HPDE6-E6E7 (cell line): ENCODE measurements around the gene DTX1.
"Not testable (repeated sequence)": the region's sequence is repeated elsewhere in the genome, so short reads cannot be mapped to it uniquely, and the experiment has no call there.

ENCODE experiments used
- DNase-seq: peaks from one replicate; pipeline ENCODE4 v3.0.0; 2011; ENCODE audit warnings: missing footprints; ENCODE audit errors: extremely low spot score

The DTX1 gene

GRCh38 chr12:113114447-113115178 lies 58.1 kb downstream of the DTX1 start:
- DNase-seq = no peak

GRCh38 chr12:113115455-113116126 lies 59.1 kb downstream of the DTX1 start:
- no peak for DNase-seq

DNA sequence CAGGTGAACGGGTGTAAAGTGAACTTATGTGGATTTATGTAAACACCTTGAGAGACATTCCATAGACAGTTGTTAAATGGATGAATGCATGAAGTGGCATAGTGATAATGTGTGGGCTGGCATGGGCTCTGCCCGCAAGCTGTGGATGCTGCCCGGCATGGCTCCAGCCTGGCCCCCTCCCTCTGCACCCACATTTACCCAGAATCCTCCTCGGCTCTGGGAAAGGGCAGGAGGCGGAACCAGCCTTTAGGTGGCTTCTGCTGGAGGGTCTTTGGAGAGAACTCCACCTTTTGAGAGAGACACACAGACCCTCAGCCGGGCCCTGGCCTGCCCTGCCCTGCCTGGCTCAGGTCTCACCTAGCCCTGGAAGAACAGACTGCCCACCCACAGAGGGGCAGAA lies 60.3 kb downstream of the DTX1 start:
- no peak for DNase-seq

GRCh38 chr12:113117684-113118083 lies 61.2 kb downstream of the DTX1 start:
- DNase-seq = not testable (repeated sequence)

DNA sequence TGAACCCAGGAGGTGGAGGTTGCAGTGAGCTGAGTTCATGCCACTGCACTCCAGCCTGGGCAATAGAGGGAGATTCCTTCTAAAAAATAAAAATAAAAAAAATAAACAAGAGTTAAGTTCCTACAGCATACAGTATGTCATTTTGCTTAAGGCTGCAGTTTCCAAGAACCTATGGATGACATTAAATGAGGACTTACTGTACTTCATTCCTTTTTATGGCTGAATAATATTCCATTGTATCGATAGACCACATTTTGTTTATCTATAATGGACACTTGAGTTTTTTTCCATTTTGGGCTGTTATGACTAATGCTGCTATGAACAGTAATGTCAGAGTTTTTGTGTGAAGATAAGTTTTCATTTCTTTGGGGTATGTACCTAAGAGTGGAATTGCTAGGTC lies 61.6 kb downstream of the DTX1 start:
- no peak for DNase-seq

- DNase-seq = no peak
Measured at GRCh38 chr12:113119980-113120669, 63.6 kb downstream of the DTX1 start.

DNA sequence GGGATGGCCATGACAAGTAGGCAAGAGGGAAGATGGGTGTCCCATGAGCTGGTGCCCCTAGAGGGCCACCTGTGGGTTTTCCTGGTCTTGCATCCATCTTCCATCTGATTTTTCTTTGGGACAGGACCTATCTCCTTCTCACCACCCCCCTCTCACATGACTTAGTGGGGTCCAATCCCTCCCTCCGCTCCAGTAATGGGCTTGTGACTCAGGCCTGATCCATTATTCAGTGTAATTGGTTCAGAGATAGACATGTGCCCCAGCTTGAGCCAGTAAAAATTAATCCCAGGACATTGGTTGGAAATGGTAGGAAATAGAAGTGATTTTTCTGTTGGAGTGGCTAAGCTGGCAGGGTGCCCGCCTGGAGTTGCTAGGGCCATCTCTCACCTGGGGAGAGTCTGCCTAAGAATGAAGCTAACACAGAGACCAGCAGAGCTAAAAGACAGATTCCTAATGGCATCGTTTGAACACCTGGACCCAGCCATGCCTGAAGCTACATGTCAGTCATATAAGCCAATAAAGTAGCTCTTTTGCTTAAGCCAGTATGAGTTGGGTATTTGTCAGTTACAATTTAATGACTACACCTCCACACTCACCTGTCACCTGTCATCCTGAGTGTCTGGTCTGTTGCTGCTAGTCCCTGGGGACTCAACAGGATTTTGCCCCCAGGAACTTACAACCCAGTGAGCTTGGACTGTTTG lies 64.3 kb downstream of the DTX1 start:
- DNase-seq = no peak

DNA sequence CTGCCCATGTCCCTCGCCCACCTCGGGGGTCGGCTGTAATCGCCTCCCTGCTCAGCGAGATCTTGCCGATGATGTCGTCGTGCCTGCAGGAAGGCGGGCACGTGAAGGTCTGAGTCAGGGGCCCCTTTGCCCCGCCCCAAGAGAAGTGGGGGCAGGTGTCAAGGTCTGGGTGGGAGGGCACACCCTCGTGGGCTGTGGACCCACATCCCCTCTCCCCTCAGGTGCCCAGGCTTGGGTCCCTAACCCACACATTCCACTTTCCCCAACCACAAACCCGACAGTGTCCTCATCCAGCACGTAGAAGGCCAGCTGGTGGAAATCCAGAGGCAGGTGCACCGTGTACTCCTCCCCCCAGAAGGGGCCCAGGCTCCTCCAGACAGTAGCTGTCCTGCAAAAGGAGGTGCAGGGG lies 71.3 kb downstream of the DTX1 start:
- no peak for DNase-seq

- no peak for DNase-seq
Measured at GRCh38 chr12:113128802-113129663, 72.5 kb downstream of the DTX1 start.

- no peak for DNase-seq
Measured at GRCh38 chr12:113129664-113130456, 73.3 kb downstream of the DTX1 start.

GRCh38 chr12:113130457-113131135 lies 74.1 kb downstream of the DTX1 start:
- no peak for DNase-seq

DNA sequence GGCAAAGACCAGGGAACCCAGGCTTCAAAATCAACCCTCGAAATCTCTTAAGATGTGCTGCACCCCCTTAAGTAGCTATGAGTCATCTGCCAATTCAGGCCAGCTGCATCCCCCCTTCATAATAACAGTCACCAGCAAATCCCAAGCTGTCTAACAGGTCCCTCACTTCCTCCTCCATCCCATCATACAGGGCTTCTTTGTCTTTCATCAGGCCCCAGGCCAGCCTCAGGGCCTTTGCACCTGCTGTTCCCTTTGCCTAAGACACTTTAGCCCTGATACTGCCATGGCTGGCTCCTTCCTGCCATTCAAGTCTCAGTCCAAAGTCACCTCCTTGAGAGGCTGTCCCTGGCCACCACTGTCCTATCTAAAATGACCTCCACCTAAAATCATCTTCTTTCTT lies 75.0 kb downstream of the DTX1 start:
- DNase-seq = no peak

DNA sequence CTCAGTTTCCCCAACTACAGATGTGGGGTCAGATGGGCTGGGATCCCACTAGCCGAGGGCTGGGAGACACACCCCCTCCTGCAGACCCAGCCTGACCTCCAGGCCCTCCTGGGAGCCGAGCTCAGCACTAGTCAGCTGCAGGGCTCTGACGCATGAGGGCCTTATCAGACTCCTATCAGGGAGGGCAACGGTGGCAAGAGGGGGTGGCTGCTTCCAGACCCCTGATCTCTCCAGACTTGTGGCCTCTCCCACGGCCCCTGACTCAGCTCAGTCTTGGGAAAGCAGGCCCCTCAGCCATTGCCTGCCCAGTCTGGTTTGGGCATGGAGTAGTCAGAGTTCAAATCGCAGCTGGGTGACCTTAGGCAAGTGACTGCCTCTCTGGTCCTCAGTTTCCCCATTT lies 76.5 kb downstream of the DTX1 start:
- no peak for DNase-seq

DNA sequence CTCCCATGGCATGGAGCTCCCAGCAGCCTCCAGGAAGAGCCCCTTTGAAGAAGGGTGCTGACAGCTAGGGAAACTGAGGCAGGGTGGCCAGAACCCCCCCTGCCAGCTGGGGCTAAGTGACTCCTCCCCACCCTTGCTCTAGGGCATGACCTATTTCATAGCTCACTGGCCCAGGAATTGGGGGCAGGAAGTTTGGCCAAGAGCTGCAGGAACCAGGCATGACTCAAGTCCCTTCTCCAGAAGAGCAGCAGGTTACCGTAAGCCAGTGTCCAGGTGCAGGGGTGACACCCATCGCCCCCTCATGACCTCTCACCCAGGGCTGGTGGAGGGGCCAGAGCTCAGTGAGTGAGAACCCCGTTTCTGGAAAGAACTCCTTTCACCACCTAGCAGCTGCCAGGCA lies 77.1 kb downstream of the DTX1 start:
- no peak for DNase-seq

DNA sequence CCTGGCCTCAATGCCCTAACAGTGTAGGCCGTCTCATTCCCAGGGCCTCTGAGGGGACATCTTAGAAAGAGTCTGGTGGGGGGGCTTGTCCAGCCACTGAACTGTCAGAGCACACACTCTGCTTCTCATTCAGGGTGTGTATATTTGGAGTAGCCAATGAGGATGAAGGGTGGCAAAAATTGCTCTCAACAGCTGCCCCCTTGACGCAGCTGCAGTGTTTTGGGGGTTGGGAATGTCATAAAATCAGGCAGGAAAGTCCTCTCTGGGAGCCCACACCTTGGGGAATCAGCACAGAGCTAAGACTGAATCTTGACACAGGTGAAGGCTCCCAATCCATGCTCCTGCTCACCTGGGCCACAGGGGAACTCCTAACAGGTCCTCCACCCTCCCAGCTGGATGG lies 77.5 kb downstream of the DTX1 start:
- DNase-seq = no peak

GRCh38 chr12:113134521-113134951 lies 78.0 kb downstream of the DTX1 start:
- DNase-seq = no peak

GRCh38 chr12:113135178-113136127 lies 78.9 kb downstream of the DTX1 start, which contains the start of gene RASAL1:
Gene RASAL1 (minus strand): TSS chr12:113135761. CDS start chr12:113135462, 299 bp downstream.
- peak; percentile 83 for DNase-seq

GRCh38 chr12:113136128-113136989 lies 79.8 kb downstream of the DTX1 start:
- no peak for DNase-seq
